GM18909 (cell line): ENCODE data around the gene TMEM117.
A peak's percentile ranks its signal among the peaks of the same experiment; 100 is the strongest.
"Not testable (repeated sequence)": the region's sequence is repeated elsewhere in the genome, so short reads cannot be mapped to it uniquely, and the experiment has no call there.

ENCODE experiments used
- ATAC-seq: cut with Tn5 transposase; IDR thresholded peaks from one replicate; pipeline ENCODE4 v1.9.1; 2021; ENCODE audit warnings: mild to moderate bottlenecking; ENCODE audit not compliant: unreplicated experiment, poor library complexity

TMEM117 gene

GRCh38 chr12:43836475-43836989 lies 651 bp downstream of the TMEM117 start:
- peak; percentile 21 for ATAC-seq

- ATAC-seq: no peak
These were observed 4.5 kb downstream of the TMEM117 start for GRCh38 chr12:43840338-43840737.

GRCh38 chr12:43841253-43841652 lies 5.4 kb downstream of the TMEM117 start:
- no peak for ATAC-seq

GRCh38 chr12:43842259-43842658 lies 6.4 kb downstream of the TMEM117 start:
- no peak for ATAC-seq

GRCh38 chr12:43847425-43848225 lies 11.7 kb downstream of the TMEM117 start:
- ATAC-seq: not testable (repeated sequence)

- no peak for ATAC-seq
These were observed 12.3 kb downstream of the TMEM117 start for GRCh38 chr12:43848226-43848507.

GRCh38 chr12:43848786-43849185 lies 12.9 kb downstream of the TMEM117 start:
- no peak for ATAC-seq

GRCh38 chr12:43852744-43853143 lies 16.9 kb downstream of the TMEM117 start:
- no peak for ATAC-seq

- no peak for ATAC-seq
These were observed 21.1 kb downstream of the TMEM117 start for GRCh38 chr12:43856972-43857371.

- ATAC-seq: no peak
These were observed 22.2 kb downstream of the TMEM117 start for GRCh38 chr12:43858096-43858495.

- no peak for ATAC-seq
These were observed 23.1 kb downstream of the TMEM117 start for GRCh38 chr12:43858991-43859390.

GRCh38 chr12:43861015-43861839 lies 25.3 kb downstream of the TMEM117 start:
- no peak for ATAC-seq

GRCh38 chr12:43861840-43862150 lies 25.9 kb downstream of the TMEM117 start:
- ATAC-seq: no peak

- ATAC-seq: no peak
These were observed 28.0 kb downstream of the TMEM117 start for GRCh38 chr12:43863770-43864366.

- ATAC-seq: not testable (repeated sequence)
These were observed 28.7 kb downstream of the TMEM117 start for GRCh38 chr12:43864557-43864956.

- ATAC-seq: no peak
These were observed 33.3 kb downstream of the TMEM117 start for GRCh38 chr12:43869184-43869583.

GRCh38 chr12:43869765-43870164 lies 33.9 kb downstream of the TMEM117 start:
- ATAC-seq: not testable (repeated sequence)

- not testable (repeated sequence) for ATAC-seq
These were observed 35.4 kb downstream of the TMEM117 start for GRCh38 chr12:43871258-43871657.

GRCh38 chr12:43872396-43872795 lies 36.5 kb downstream of the TMEM117 start:
- ATAC-seq: no peak

- ATAC-seq: no peak
These were observed 42.2 kb downstream of the TMEM117 start for GRCh38 chr12:43878050-43878449.

- no peak for ATAC-seq
These were observed 44.7 kb downstream of the TMEM117 start for GRCh38 chr12:43880547-43880946.
